Breast epithelium (tissue), 4 donors: Measurements from ENCODE around the gene INSR. TPM values are rescaled to one million over a fixed set of nuclear protein-coding genes. Genes with fewer than 3 reads are reported as not detected.

Source experiments
- DNase-seq, 2 donors: peaks; one replicate each; pipeline ENCODE4 v3.0.0-alpha.2; 2019; ENCODE audit warnings: low spot score in 2 of 2
- H3K27ac ChIP-seq, 2 donors: fragments of 200-600 bp; sonication (generic) in 1 of 2; one replicate each; pipeline ENCODE4 v1.5.1; 2016 to 2019; ENCODE audit warnings: mild to moderate bottlenecking in 1 of 2
- H3K27me3 ChIP-seq, 2 donors: fragments of 200-600 bp; sonication (generic) in 1 of 2; one replicate each; pipeline versions ENCODE4 v1.5.1 to v1.6.0; 2017 to 2019; ENCODE audit warnings: control low read depth in 1 of 2, mild to moderate bottlenecking in 1 of 2
- H3K36me3 ChIP-seq: fragments of 200-600 bp; one replicate; pipeline ENCODE4 v1.5.1; 2019
- H3K4me1 ChIP-seq, 2 donors: fragments of 200-600 bp; sonication (generic); one replicate each; pipeline ENCODE4 v1.5.1; 2016 to 2019; ENCODE audit warnings: control low read depth in 1 of 2
- H3K4me3 ChIP-seq, 3 donors: fragments of 200-600 bp; sonication (generic); 1 replicate in 2 of 3; 2 replicates in 1 of 3; pipeline ENCODE4 v1.5.1; 2016 to 2019; ENCODE audit warnings: mild to moderate bottlenecking in 3 of 3, moderate library complexity in 2 of 3
- H3K9me3 ChIP-seq, 2 donors: fragments of 200-600 bp; sonication (generic) in 1 of 2; one replicate each; pipeline ENCODE4 v1.5.1; 2016 to 2019; ENCODE audit warnings: control low read depth in 1 of 2
- POLR2A ChIP-seq: fragments of 450-650 bp; IDR thresholded peaks from one replicate; pipeline ENCODE4 v1.6.1; 2016; ENCODE audit warnings: antibody characterized with exemption, mild to moderate bottlenecking, moderate library complexity
- POLR2AphosphoS5 ChIP-seq, 3 donors: sonication (generic); formaldehyde crosslinking; IDR thresholded peaks; one replicate each; pipeline ENCODE4 v1.6.1; 2017; ENCODE audit warnings: antibody characterized with exemption in 3 of 3
- intact Hi-C: fragments of 100-400 bp; cut with DNase I; formaldehyde crosslinking; loops from one replicate; pipeline ENCODE4 v1.15.1; 2023; ENCODE audit warnings: low total_unique reads
- total RNA-seq, 3 donors: library from RNA; depleted of rRNA; stranded (reverse); fragments of >200 nt; gene quantifications; one replicate each; pipeline ENCODE4 v1.1.0, GENCODE V29; 2016
- TF ChIP-seq, protein P1 (sequence below), 3 donors: fragments of 450-650 bp; IDR thresholded peaks; one replicate each; pipeline ENCODE4 v1.5.1; 2016 to 2017; ENCODE audit warnings: antibody characterized with exemption in 3 of 3, mild to moderate bottlenecking in 3 of 3, moderate library complexity in 3 of 3

INSR gene
- total RNA-seq, 3 donors from 2014 or later, result 66.3 to 108 (median 104) TPM

DNA sequence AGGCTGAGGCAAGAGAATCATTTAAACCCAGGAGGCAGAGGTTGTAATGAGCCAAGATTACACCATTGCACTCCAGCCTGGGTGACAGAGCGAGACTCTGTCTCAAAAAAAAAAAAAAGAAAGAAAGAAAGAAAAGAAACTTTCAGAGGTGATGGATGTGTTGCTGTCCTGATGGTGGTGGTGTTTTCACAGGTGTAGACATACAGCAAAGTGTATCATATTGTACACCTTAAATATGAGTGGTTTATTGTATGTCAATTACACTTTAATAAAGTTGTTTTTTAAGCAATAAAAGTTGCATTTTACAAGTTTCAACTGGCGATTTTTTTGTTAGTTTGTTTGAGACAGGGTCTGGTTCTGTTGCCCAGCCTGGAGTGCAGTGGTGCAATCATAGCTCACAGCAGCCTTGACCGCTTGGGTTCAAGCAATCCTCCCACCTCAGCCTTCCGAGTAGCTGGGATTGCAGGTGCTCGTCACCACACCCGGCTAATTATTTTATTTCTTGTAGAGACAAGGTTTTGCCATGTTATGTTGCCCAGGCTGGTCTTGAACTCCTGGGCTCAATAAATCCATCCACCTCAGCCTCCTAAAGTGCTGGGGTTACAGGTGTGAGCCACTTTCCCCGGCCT is 13.5 kb upstream of the INSR start:
- H3K27ac ChIP-seq, result no peak overlapping the region
- no peaks in the 10 kb centered on the region for H3K27me3 ChIP-seq
- H3K36me3 ChIP-seq, result no peaks in the 10 kb centered on the region
- TF ChIP-seq, protein P1, sequence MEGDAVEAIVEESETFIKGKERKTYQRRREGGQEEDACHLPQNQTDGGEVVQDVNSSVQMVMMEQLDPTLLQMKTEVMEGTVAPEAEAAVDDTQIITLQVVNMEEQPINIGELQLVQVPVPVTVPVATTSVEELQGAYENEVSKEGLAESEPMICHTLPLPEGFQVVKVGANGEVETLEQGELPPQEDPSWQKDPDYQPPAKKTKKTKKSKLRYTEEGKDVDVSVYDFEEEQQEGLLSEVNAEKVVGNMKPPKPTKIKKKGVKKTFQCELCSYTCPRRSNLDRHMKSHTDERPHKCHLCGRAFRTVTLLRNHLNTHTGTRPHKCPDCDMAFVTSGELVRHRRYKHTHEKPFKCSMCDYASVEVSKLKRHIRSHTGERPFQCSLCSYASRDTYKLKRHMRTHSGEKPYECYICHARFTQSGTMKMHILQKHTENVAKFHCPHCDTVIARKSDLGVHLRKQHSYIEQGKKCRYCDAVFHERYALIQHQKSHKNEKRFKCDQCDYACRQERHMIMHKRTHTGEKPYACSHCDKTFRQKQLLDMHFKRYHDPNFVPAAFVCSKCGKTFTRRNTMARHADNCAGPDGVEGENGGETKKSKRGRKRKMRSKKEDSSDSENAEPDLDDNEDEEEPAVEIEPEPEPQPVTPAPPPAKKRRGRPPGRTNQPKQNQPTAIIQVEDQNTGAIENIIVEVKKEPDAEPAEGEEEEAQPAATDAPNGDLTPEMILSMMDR (IDR thresholded peaks at IDR 0.05), result no peak
- TF ChIP-seq POLR2A (no peak), POLR2AphosphoS5 (IDR thresholded peaks at IDR 0.05) (no peak)
- no peaks in the 10 kb centered on the region for H3K4me1 ChIP-seq
- no peak for DNase-seq
- intact Hi-C loops, result no loop called here
- no peaks in the 10 kb centered on the region for H3K9me3 ChIP-seq
- no peak overlapping the region for H3K4me3 ChIP-seq

DNA sequence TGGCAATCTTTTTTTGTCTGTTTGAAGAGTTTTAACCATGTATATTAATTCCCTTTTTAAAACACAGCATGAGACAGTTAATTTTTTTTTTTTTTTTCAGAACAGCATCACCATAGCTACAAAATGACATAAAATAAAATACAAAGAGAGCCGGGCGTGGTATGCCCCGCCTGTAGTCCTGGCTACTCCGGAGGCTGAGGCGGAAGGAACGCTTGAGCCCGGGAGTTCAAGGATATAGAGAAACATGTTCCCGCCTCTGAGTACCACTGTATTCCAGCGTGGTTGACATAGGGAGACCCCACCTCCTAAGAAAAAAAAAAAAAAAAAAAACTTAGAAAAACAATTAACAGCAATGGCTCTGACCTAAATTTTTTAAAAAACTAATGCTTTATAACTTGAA is 10.0 kb upstream of the INSR start:
- DNase-seq, result no peak
- intact Hi-C loops, result no loop called here
- H3K4me1 ChIP-seq, result no peaks in the 10 kb centered on the region

DNA sequence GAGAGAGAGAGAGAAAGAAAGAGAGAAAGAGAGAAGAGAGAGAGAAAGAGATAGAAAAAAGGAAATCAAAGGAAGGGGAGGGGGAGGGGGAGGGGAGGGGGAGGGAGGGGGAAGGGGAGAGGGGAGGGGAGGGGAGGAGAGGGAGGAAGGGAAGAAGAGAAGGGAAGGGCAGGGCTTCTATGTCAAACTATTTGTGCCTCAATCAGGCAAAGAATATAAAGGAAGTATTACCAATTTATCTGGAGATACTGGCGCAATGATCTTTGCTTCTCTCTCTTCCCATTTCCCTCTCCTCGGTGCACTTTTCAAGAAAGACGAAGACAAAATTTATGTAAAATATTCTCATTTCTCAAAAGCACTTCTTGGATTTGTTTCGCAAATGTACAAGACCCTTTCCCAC is 9.3 kb upstream of the INSR start:
- TF ChIP-seq POLR2AphosphoS5 (IDR thresholded peaks at IDR 0.05), result no peak
- no peak for TF ChIP-seq POLR2A
- TF ChIP-seq, protein P1 (IDR thresholded peaks at IDR 0.05), result no peak
- H3K27me3 ChIP-seq, result no peaks in the 10 kb centered on the region
- H3K4me3 ChIP-seq, result no peak overlapping the region
- no peaks in the 10 kb centered on the region for H3K4me1 ChIP-seq
- no peak for DNase-seq
- H3K27ac ChIP-seq, result no peak overlapping the region
- H3K36me3 ChIP-seq, result no peaks in the 10 kb centered on the region
- H3K9me3 ChIP-seq, result no peaks in the 10 kb centered on the region
- intact Hi-C loops, result no loop called here

More for the DNA sequence above, 10.0 kb upstream of the INSR start:
- Histone ChIP-seq H3K4me3 (no peak overlapping the region), H3K36me3 (no peaks in the 10 kb centered on the region), H3K27ac (no peak overlapping the region), H3K27me3 (no peaks in the 10 kb centered on the region), H3K9me3 (no peaks in the 10 kb centered on the region)
- no peak for TF ChIP-seq POLR2A
- TF ChIP-seq, protein P1 (IDR thresholded peaks at IDR 0.05), result no peak
- no peak for TF ChIP-seq POLR2AphosphoS5 (IDR thresholded peaks at IDR 0.05)

DNA sequence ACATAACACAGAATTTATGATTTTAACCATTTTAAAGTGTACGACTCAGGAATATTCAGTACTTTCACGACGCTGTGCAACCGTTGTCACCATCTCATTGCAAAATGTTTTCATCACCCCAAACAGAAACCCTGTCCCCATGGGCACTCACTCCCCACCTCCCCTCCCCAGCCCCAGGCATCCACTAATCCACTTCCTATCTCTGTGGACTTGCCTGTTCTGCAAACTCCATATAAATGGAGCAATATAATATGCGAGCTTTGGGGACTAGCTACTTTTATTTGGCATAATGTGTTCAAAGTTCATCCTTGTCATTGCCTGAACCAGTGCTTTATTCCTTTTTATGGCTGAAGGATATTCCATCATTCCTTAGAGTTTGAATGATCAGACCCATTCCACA is 7.3 kb upstream of the INSR start:
- Histone ChIP-seq H3K9me3 (no peaks in the 10 kb centered on the region), H3K36me3 (no peaks in the 10 kb centered on the region), H3K4me1 (no peaks in the 10 kb centered on the region), H3K27ac (no peak overlapping the region), H3K27me3 (no peaks in the 10 kb centered on the region), H3K4me3 (no peak overlapping the region)
- intact Hi-C loops, result no loop called here
- TF ChIP-seq, protein P1 (IDR thresholded peaks at IDR 0.05), result no peak
- no peak for TF ChIP-seq POLR2AphosphoS5 (IDR thresholded peaks at IDR 0.05)
- TF ChIP-seq POLR2A, result no peak
- DNase-seq, result no peak

DNA sequence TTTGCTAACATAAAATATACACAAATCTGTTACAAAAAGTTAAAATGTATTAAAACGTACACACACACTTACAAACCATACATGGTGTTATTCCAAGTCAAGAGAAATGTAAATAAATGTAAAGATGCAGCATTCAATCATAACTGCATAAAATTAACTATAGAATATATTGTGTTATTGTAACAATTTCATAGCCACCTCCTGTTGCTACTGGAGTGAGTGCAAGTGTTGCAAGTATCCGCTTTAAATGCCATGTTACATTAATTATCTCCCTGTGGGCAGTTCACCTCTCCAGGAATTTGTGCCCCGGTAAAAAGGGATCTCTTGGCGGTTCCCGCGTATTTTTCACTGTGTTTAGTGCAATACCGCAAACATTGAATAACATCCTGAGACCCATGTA is 3.5 kb upstream of the INSR start:
- no peak for DNase-seq
- intact Hi-C loops, result no loop called here
- TF ChIP-seq, protein P1 (IDR thresholded peaks at IDR 0.05), result no peak
- TF ChIP-seq POLR2A (no peak), POLR2AphosphoS5 (IDR thresholded peaks at IDR 0.05) (no peak)

More for the DNA sequence above, 3.5 kb upstream of the INSR start:
- H3K27me3 ChIP-seq, result no peaks in the 10 kb centered on the region
- no peak overlapping the region for H3K4me3 ChIP-seq
- no peaks in the 10 kb centered on the region for H3K36me3 ChIP-seq
- H3K9me3 ChIP-seq, result no peaks in the 10 kb centered on the region
- H3K4me1 ChIP-seq, result no peaks in the 10 kb centered on the region
- no peak overlapping the region for H3K27ac ChIP-seq
